Measurements from ENCODE around the gene CDS1. TPM values are rescaled to one million over a fixed set of nuclear protein-coding genes. Genes with fewer than 3 reads are reported as not detected.

CDS1 gene
- total RNA-seq, 4 donors from 2014 or later: 18.9 to 32.9 (median 26.9) TPM

- Histone ChIP-seq H3K27ac (peak overlapping the region in 2 of 4 donors; percentile 2 to 51), H3K27me3 (no peaks in the 10 kb centered on the region), H3K4me1 (peaks cover 0 to 26% (median 3%) of the 10 kb centered on the region in 3 donors), H3K4me3 (no peak overlapping the region), H3K9me3 (no peaks in the 10 kb centered on the region), H3K36me3 (peaks cover 0 to 24% (median 0%) of the 10 kb centered on the region in 3 donors)
- intact Hi-C loops (cut with DNase I): no loop called here
- WGBS, 2 donors: 28 to 50% methylated on average over 1 of the region's 1 CpG
- no peak for DNase-seq
- TF ChIP-seq POLR2A (IDR thresholded peaks at IDR 0.05): no peak
- TF ChIP-seq, protein P1, sequence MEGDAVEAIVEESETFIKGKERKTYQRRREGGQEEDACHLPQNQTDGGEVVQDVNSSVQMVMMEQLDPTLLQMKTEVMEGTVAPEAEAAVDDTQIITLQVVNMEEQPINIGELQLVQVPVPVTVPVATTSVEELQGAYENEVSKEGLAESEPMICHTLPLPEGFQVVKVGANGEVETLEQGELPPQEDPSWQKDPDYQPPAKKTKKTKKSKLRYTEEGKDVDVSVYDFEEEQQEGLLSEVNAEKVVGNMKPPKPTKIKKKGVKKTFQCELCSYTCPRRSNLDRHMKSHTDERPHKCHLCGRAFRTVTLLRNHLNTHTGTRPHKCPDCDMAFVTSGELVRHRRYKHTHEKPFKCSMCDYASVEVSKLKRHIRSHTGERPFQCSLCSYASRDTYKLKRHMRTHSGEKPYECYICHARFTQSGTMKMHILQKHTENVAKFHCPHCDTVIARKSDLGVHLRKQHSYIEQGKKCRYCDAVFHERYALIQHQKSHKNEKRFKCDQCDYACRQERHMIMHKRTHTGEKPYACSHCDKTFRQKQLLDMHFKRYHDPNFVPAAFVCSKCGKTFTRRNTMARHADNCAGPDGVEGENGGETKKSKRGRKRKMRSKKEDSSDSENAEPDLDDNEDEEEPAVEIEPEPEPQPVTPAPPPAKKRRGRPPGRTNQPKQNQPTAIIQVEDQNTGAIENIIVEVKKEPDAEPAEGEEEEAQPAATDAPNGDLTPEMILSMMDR (IDR thresholded peaks at IDR 0.05): no peak
Observed at GRCh38 chr4:84606645-84607044, 23.7 kb downstream of the CDS1 start.

- Histone ChIP-seq H3K36me3 (peaks cover 0 to 51% (median 0%) of the 10 kb centered on the region in 3 donors), H3K27me3 (no peaks in the 10 kb centered on the region), H3K27ac (no peak overlapping the region), H3K4me3 (no peak overlapping the region), H3K4me1 (peaks cover 0 to 15% (median 3%) of the 10 kb centered on the region in 3 donors), H3K9me3 (no peaks in the 10 kb centered on the region)
- intact Hi-C loops (cut with DNase I): no loop called here
- 82 to 86% methylated on average over 2 to 3 of the region's 3 CpGs for WGBS, 2 donors
- TF ChIP-seq, protein P1 (IDR thresholded peaks at IDR 0.05): no peak
- no peak for TF ChIP-seq POLR2A (IDR thresholded peaks at IDR 0.05)
- no peak for DNase-seq
Observed at GRCh38 chr4:84611531-84611930, 28.6 kb downstream of the CDS1 start.

GRCh38 chr4:84614891-84615290 is 32.0 kb downstream of the CDS1 start:
- WGBS, 2 donors: 71 to 84% methylated on average over 5 of the region's 5 CpGs
- Histone ChIP-seq H3K27me3 (no peaks in the 10 kb centered on the region), H3K4me3 (no peak overlapping the region), H3K27ac (peak overlapping the region in 1 of 4 donors; percentile 3), H3K4me1 (peaks cover 0 to 6% (median 0%) of the 10 kb centered on the region in 3 donors), H3K9me3 (no peaks in the 10 kb centered on the region), H3K36me3 (peaks cover 0 to 67% (median 0%) of the 10 kb centered on the region in 3 donors)
- intact Hi-C loops (cut with DNase I): no loop called here
- TF ChIP-seq POLR2A (IDR thresholded peaks at IDR 0.05): no peak
- TF ChIP-seq, protein P1 (IDR thresholded peaks at IDR 0.05): no peak
- DNase-seq: no peak

DNA sequence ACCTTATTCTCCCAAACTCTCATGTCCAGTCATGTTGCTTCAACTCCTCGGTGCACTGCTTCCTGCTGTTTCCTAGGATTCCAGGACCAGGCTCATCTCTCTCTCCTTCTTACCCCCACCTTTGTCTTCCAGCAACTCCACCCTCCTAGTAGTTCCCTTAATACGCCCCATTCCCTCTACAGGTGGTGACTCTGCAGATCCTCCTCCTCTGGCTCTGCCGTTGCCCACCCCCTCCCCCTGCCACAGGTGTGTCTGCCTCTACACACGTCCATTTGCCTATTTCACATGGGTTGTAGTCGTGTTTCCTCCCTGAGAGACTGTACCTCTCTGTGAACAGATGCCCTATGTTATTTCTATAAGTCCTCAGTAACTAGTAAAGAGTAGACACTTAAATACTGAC is 32.4 kb downstream of the CDS1 start:
- peaks cover 0 to 65% (median 0%) of the 10 kb centered on the region in 3 donors for H3K36me3 ChIP-seq
- H3K4me3 ChIP-seq: no peak overlapping the region
- no peak for DNase-seq
- TF ChIP-seq, protein P1 (IDR thresholded peaks at IDR 0.05): no peak
- TF ChIP-seq POLR2A (IDR thresholded peaks at IDR 0.05): no peak
- WGBS, 2 donors: 68 to 74% methylated on average over 5 of the region's 5 CpGs
- intact Hi-C loops (cut with DNase I): no loop called here
- no peaks in the 10 kb centered on the region for H3K27me3 ChIP-seq
- peak overlapping the region in 1 of 4 donors; percentile 3 for H3K27ac ChIP-seq
- H3K4me1 ChIP-seq: peaks cover 0 to 6% (median 0%) of the 10 kb centered on the region in 3 donors
- H3K9me3 ChIP-seq: no peaks in the 10 kb centered on the region

- intact Hi-C loops (cut with DNase I): no loop called here
- TF ChIP-seq POLR2A (IDR thresholded peaks at IDR 0.05): no peak
- TF ChIP-seq, protein P1 (IDR thresholded peaks at IDR 0.05): no peak
- Histone ChIP-seq H3K4me1 (no peaks in the 10 kb centered on the region), H3K4me3 (no peak overlapping the region), H3K27ac (no peak overlapping the region), H3K27me3 (no peaks in the 10 kb centered on the region), H3K9me3 (no peaks in the 10 kb centered on the region), H3K36me3 (peaks cover 0 to 68% (median 0%) of the 10 kb centered on the region in 3 donors)
- WGBS, 2 donors: 83 to 100% methylated on average over 1 of the region's 1 CpG
- DNase-seq: no peak
Observed at GRCh38 chr4:84622959-84623358, 40.0 kb downstream of the CDS1 start.
